HG03457 (cell line): ENCODE measurements around the gene THBS1.

Experiments
- ATAC-seq: cut with Tn5 transposase; IDR thresholded peaks from one replicate; pipeline ENCODE4 v1.9.1; 2021; ENCODE audit warnings: moderate number of reproducible peaks; ENCODE audit not compliant: unreplicated experiment

THBS1 gene

GRCh38 chr15:39573287-39573686 lies 7.6 kb upstream of the THBS1 start:
- no peak for ATAC-seq

- no peak for ATAC-seq
Observed at GRCh38 chr15:39573844-39574243, 7.0 kb upstream of the THBS1 start.

GRCh38 chr15:39574427-39574826 lies 6.5 kb upstream of the THBS1 start:
- no peak for ATAC-seq

GRCh38 chr15:39575180-39575579 lies 5.7 kb upstream of the THBS1 start:
- ATAC-seq = no peak

GRCh38 chr15:39578851-39579486 lies 1.9 kb upstream of the THBS1 start:
- no peak for ATAC-seq

- no peak for ATAC-seq
Observed at GRCh38 chr15:39579487-39580116, 1.3 kb upstream of the THBS1 start.

- peak; percentile 68 for ATAC-seq
Observed at GRCh38 chr15:39580117-39580484, 778 bp upstream of the THBS1 start.

GRCh38 chr15:39581242-39581792 lies 438 bp downstream of the THBS1 start:
- no peak for ATAC-seq

- ATAC-seq = no peak
Observed at GRCh38 chr15:39581793-39582285, 960 bp downstream of the THBS1 start.

- ATAC-seq = no peak
Observed at GRCh38 chr15:39582286-39582976, 1.6 kb downstream of the THBS1 start.

- no peak for ATAC-seq
Observed at GRCh38 chr15:39582977-39583595, 2.2 kb downstream of the THBS1 start.

- ATAC-seq = no peak
Observed at GRCh38 chr15:39583596-39584265, 2.9 kb downstream of the THBS1 start.

- ATAC-seq = no peak
Observed at GRCh38 chr15:39584266-39584659, 3.4 kb downstream of the THBS1 start.

GRCh38 chr15:39584662-39585388 lies 3.9 kb downstream of the THBS1 start:
- no peak for ATAC-seq

GRCh38 chr15:39585389-39585841 lies 4.5 kb downstream of the THBS1 start:
- no peak for ATAC-seq

- no peak for ATAC-seq
Observed at GRCh38 chr15:39585871-39586301, 5.0 kb downstream of the THBS1 start.

- no peak for ATAC-seq
Observed at GRCh38 chr15:39586387-39587095, 5.7 kb downstream of the THBS1 start.

- ATAC-seq = no peak
Observed at GRCh38 chr15:39587096-39587721, 6.3 kb downstream of the THBS1 start.
